Measurements from ENCODE around the gene SH3BGRL3. TPM values are rescaled to one million over a fixed set of nuclear protein-coding genes. Genes with fewer than 3 reads are reported as not detected.
A peak's percentile ranks its signal among the peaks of the same experiment; 100 is the strongest.

The SH3BGRL3 gene
- total and polyA plus RNA-seq, 2 of the 13 experiments (the other 11 are each of a cell fraction or from before 2014, with no cell fraction given): 11.4 to 12.2 TPM

- TF ChIP-seq, protein P1, sequence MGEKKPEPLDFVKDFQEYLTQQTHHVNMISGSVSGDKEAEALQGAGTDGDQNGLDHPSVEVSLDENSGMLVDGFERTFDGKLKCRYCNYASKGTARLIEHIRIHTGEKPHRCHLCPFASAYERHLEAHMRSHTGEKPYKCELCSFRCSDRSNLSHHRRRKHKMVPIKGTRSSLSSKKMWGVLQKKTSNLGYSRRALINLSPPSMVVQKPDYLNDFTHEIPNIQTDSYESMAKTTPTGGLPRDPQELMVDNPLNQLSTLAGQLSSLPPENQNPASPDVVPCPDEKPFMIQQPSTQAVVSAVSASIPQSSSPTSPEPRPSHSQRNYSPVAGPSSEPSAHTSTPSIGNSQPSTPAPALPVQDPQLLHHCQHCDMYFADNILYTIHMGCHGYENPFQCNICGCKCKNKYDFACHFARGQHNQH (CRISPR knock-in tag; IDR thresholded peaks at IDR 0.05): no peak; the same call in 1 of the 2 replicates
- TF ChIP-seq ZFP82 (CRISPR knock-in tag; IDR thresholded peaks at IDR 0.05; ENCODE audit: borderline replicate concordance) (peak; percentile 93; the same call in 1 of the 2 replicates), YEATS4 (CRISPR knock-in tag; IDR thresholded peaks at IDR 0.05; ENCODE audit: borderline replicate concordance) (peak; percentile 87; the same call in 1 of the 2 replicates), GABPA (IDR thresholded peaks at IDR 0.05; ENCODE audit: low read depth, low read length) (no peak), GABPA (CRISPR knock-in tag; IDR thresholded peaks at IDR 0.05; ENCODE audit: low read depth) (0 out of 2 replicates have a peak, but pooled peaks have one; percentile 41), ZNF530 (CRISPR knock-in tag; IDR thresholded peaks at IDR 0.05; ENCODE audit: low read depth) (no peak), ZNF598 (CRISPR knock-in tag; IDR thresholded peaks at IDR 0.05; ENCODE audit: borderline replicate concordance) (peak; percentile 72; the same call in 1 of the 2 replicates), ETV5 (CRISPR knock-in tag; IDR thresholded peaks at IDR 0.05; ENCODE audit: borderline replicate concordance) (no peak), PRDM10 (CRISPR knock-in tag; IDR thresholded peaks at IDR 0.05; ENCODE audit: low read depth) (peak; percentile 35; the same call in 1 of the 2 replicates), ETS1 (CRISPR knock-in tag; IDR thresholded peaks at IDR 0.05) (no peak), AGO1 (IDR thresholded peaks at IDR 0.05; ENCODE audit: low read depth, low read length, poor library complexity, severe bottlenecking) (peak; percentile 67), RFX5 (IDR thresholded peaks at IDR 0.05; ENCODE audit: low read depth, low read length) (peak; percentile 17; the same call in 1 of the 2 replicates), ETV6 (CRISPR knock-in tag; conservative IDR thresholded peaks at IDR 0.05) (0 out of 2 replicates have a peak, but pooled peaks have one; percentile 2), SMC3 (IDR thresholded peaks at IDR 0.05; ENCODE audit: low read length) (peak; percentile 18; the same call in 1 of the 2 replicates), SP5 (CRISPR knock-in tag; IDR thresholded peaks at IDR 0.05; ENCODE audit: borderline replicate concordance, low read depth) (peak; percentile 63; the same call in 1 of the 2 replicates), ZNF296 (CRISPR knock-in tag; conservative IDR thresholded peaks at IDR 0.05) (0 out of 2 replicates have a peak, but pooled peaks have one; percentile 58)
- TF ChIP-seq, protein P2, sequence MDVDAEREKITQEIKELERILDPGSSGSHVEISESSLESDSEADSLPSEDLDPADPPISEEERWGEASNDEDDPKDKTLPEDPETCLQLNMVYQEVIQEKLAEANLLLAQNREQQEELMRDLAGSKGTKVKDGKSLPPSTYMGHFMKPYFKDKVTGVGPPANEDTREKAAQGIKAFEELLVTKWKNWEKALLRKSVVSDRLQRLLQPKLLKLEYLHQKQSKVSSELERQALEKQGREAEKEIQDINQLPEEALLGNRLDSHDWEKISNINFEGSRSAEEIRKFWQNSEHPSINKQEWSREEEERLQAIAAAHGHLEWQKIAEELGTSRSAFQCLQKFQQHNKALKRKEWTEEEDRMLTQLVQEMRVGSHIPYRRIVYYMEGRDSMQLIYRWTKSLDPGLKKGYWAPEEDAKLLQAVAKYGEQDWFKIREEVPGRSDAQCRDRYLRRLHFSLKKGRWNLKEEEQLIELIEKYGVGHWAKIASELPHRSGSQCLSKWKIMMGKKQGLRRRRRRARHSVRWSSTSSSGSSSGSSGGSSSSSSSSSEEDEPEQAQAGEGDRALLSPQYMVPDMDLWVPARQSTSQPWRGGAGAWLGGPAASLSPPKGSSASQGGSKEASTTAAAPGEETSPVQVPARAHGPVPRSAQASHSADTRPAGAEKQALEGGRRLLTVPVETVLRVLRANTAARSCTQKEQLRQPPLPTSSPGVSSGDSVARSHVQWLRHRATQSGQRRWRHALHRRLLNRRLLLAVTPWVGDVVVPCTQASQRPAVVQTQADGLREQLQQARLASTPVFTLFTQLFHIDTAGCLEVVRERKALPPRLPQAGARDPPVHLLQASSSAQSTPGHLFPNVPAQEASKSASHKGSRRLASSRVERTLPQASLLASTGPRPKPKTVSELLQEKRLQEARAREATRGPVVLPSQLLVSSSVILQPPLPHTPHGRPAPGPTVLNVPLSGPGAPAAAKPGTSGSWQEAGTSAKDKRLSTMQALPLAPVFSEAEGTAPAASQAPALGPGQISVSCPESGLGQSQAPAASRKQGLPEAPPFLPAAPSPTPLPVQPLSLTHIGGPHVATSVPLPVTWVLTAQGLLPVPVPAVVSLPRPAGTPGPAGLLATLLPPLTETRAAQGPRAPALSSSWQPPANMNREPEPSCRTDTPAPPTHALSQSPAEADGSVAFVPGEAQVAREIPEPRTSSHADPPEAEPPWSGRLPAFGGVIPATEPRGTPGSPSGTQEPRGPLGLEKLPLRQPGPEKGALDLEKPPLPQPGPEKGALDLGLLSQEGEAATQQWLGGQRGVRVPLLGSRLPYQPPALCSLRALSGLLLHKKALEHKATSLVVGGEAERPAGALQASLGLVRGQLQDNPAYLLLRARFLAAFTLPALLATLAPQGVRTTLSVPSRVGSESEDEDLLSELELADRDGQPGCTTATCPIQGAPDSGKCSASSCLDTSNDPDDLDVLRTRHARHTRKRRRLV (CRISPR knock-in tag; IDR thresholded peaks at IDR 0.05): peak; percentile 90
Observed at GRCh38 chr1:26233903-26234643, 45.8 kb upstream of the SH3BGRL3 start, which contains the start of gene CEP85 (continued).
